NB4 (cell line): Measurements from ENCODE around the gene C16orf82.

Source experiments
- POLR2A ChIP-seq: IDR thresholded peaks from 2 replicates; pipeline ENCODE4 v1.6.1; 2011; ENCODE audit warnings: mild to moderate bottlenecking; ENCODE audit not compliant: insufficient read length; ENCODE audit errors: extremely low read depth
- TF ChIP-seq, protein P1 (sequence below): IDR thresholded peaks from one replicate; pipeline ENCODE4 v1.5.1; 2012; ENCODE audit warnings: low read depth, low read length

GRCh38 chr16:27040732-27041131, 26.0 kb upstream of the C16orf82 start:
- TF ChIP-seq, protein P1, sequence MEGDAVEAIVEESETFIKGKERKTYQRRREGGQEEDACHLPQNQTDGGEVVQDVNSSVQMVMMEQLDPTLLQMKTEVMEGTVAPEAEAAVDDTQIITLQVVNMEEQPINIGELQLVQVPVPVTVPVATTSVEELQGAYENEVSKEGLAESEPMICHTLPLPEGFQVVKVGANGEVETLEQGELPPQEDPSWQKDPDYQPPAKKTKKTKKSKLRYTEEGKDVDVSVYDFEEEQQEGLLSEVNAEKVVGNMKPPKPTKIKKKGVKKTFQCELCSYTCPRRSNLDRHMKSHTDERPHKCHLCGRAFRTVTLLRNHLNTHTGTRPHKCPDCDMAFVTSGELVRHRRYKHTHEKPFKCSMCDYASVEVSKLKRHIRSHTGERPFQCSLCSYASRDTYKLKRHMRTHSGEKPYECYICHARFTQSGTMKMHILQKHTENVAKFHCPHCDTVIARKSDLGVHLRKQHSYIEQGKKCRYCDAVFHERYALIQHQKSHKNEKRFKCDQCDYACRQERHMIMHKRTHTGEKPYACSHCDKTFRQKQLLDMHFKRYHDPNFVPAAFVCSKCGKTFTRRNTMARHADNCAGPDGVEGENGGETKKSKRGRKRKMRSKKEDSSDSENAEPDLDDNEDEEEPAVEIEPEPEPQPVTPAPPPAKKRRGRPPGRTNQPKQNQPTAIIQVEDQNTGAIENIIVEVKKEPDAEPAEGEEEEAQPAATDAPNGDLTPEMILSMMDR, result no peak
- TF ChIP-seq POLR2A, result no peak
